ENCODE data around the gene THOC6.
"Not testable (repeated sequence)": the region's sequence is repeated elsewhere in the genome, so short reads cannot be mapped to it uniquely, and the experiment has no call there.

The THOC6 gene

DNA sequence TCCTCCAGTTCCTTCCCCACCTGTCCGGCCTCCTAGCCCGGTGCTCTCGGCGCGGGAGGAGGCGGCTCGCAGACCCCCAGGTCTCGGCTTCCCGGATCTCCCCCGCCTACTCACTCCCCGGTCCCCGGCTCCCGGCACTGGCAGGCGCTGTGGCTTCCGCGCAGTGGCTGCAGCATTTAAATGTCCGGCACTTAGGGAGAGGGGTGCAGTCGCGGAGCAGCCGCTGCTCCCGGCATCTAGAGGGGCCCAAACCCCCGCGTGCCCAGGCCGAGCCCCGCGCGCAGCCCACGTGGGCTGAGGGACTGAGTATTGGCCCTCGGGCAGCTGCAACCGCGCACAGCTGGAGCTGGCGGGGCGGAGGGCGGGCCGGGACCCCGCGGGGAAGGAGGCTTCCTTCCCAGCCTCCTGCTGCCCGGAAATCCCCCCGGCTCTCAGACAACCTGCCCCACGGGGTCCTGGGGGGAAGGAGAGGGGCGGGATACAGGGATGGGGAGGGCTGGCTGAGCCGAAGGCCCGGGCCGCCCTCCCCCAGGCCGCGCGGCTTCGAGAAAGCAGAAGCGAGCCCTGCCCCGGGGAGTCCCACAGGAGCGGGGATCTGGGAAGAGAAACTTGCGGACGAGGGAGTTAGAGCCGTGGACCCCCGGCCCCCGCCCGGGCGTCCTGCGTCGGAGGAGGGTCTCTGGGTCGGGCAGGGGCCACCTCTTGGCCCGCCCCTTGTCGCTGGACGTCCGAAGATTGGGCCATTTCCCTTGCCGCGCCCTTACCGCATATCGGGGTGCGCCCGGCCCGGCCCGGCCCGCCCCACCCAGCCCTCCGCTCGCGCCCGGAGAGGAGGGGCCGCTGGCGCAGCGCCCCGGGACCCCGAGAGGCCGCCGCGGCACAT, 22.2 kb downstream of the THOC6 start, which contains the start of gene MMP25:
TSS of gene MMP25 (plus strand) at position 804 of the 883 bp plus-strand sequence. CDS start 357 bp downstream, outside the sequence.
- TF ChIP-seq, protein P1, sequence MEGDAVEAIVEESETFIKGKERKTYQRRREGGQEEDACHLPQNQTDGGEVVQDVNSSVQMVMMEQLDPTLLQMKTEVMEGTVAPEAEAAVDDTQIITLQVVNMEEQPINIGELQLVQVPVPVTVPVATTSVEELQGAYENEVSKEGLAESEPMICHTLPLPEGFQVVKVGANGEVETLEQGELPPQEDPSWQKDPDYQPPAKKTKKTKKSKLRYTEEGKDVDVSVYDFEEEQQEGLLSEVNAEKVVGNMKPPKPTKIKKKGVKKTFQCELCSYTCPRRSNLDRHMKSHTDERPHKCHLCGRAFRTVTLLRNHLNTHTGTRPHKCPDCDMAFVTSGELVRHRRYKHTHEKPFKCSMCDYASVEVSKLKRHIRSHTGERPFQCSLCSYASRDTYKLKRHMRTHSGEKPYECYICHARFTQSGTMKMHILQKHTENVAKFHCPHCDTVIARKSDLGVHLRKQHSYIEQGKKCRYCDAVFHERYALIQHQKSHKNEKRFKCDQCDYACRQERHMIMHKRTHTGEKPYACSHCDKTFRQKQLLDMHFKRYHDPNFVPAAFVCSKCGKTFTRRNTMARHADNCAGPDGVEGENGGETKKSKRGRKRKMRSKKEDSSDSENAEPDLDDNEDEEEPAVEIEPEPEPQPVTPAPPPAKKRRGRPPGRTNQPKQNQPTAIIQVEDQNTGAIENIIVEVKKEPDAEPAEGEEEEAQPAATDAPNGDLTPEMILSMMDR (IDR thresholded peaks at IDR 0.05; ENCODE audit: low read depth, low read length) = no peak
- no peak for DNase-seq (ENCODE audit: extremely low read depth, low read depth)

DNA sequence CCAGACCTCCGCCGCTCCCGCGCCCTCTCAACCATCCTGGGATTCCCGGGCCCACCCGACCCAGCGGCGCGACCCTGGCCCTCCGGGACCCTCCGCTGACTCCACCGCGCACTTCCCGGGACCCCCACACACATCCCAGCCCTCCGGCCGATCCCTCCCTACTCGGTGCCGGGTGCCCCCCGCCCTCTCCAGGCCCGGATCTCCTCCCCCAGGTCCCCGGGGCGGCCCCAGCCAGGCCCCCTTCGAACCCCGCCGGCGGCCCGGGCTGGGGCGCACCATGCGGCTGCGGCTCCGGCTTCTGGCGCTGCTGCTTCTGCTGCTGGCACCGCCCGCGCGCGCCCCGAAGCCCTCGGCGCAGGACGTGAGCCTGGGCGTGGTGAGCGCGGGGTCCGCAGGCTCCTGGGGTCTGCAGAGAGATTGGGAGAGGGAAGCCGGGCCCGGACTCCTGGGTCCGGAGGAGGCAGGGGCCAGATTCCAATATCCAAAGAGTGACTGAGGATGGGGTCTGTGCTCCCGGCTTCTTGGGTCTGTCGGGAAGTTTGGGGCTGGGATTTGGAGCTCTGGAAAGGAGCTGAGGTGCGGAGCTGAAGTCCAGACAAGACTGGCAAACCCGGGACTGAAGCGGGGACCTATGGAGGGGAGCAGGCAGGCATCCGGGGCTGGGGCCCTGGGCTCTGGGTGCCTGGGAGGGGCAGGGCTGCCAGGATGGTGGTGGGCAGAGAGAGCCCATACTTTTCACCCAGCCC, 23.0 kb downstream of the THOC6 start:
- no peak for DNase-seq (ENCODE audit: extremely low read depth, low read depth)
- TF ChIP-seq, protein P1 (IDR thresholded peaks at IDR 0.05; ENCODE audit: low read depth, low read length) = no peak

DNA sequence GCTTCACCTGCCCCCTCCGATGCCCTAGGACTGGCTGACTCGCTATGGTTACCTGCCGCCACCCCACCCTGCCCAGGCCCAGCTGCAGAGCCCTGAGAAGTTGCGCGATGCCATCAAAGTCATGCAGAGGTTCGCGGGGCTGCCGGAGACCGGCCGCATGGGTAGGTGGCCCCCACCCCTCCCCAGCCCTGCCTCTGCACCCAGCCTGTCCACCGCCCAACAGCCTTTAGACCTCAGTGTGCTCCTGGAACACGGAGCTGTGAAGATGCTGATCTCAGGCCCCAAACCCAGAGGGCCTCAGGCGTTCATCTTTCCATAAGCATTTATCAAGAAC, 23.5 kb downstream of the THOC6 start:
- DNase-seq (ENCODE audit: extremely low read depth, low read depth) = no peak
- TF ChIP-seq, protein P1 (IDR thresholded peaks at IDR 0.05; ENCODE audit: low read depth, low read length) = no peak

DNA sequence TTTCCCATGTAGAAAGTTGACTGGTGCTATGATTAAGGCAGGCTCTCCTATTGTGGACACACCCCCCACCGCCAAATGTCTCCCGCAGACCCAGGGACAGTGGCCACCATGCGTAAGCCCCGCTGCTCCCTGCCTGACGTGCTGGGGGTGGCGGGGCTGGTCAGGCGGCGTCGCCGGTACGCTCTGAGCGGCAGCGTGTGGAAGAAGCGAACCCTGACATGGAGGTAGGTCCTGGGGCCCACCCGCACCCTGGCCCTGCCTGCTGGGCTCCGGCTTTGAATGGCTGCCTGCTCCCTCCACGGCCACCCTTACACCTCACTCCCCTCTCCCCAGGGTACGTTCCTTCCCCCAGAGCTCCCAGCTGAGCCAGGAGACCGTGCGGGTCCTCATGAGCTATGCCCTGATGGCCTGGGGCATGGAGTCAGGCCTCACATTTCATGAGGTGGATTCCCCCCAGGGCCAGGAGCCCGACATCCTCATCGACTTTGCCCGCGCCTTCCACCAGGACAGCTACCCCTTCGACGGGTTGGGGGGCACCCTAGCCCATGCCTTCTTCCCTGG, 26.2 kb downstream of the THOC6 start:
- TF ChIP-seq, protein P1 (IDR thresholded peaks at IDR 0.05; ENCODE audit: low read depth, low read length) = no peak
- DNase-seq (ENCODE audit: extremely low read depth, low read depth) = no peak

DNA sequence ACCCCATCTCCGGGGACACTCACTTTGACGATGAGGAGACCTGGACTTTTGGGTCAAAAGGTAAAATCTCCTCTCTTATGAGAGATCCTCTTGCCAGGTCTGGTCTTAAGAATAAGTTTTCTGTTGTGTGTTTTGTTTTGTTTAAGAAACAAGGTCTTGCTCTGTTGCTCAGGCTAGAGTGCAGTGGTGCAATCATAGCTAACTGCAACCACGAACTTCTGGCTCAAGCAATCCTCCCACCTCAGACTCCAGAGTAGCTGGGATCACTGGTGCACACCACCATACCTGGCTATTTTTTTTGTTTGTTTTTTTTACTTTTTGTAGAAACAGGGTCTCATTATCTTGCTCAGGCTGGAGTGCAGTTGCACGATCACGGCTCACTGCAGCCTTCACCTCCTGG, 26.7 kb downstream of the THOC6 start:
- DNase-seq (ENCODE audit: extremely low read depth, low read depth) = no peak
- TF ChIP-seq, protein P1 (IDR thresholded peaks at IDR 0.05; ENCODE audit: low read depth, low read length) = no peak

DNA sequence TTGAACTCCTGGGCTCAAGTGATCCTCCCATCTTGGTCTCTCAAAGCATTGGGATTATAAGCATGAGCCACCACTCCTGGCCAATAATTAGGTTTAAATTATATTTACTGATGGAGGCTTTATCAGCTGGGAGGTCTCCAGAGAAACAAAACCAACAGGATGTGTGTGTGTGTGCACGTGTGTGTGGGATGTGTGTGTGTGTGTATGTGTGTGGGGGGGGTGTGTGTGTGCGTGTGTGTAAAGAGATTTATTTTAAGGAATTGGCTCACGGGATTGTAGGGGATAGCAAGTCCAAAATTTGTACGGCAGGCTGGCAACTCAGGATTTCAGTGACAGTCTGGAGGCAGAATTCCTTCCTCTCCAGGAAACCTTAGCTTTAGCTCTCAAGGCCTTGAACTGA, 27.2 kb downstream of the THOC6 start:
- DNase-seq (ENCODE audit: extremely low read depth, low read depth) = no peak
- TF ChIP-seq, protein P1 (IDR thresholded peaks at IDR 0.05; ENCODE audit: low read depth, low read length) = no peak

DNA sequence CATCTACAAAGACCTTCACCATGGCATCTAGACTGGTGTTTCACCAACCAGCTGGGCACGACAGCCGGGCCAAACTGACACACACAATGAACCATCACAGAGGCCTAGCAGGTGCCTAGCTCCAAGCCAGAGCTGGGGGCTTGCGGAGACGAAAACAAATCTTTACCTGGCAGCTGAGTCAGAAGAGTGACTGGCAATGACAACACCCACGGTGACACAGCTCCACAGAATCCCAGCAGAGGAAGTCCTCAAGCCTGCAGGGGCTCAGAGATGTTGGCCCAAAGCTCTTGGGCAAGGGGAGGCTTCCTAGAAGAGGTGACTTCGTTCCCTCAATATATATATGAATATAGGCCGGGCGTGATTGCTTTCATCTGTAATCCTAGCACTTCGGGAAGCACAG, 27.7 kb downstream of the THOC6 start:
- TF ChIP-seq, protein P1 (IDR thresholded peaks at IDR 0.05; ENCODE audit: low read depth, low read length) = no peak
- DNase-seq (ENCODE audit: extremely low read depth, low read depth) = no peak

DNA sequence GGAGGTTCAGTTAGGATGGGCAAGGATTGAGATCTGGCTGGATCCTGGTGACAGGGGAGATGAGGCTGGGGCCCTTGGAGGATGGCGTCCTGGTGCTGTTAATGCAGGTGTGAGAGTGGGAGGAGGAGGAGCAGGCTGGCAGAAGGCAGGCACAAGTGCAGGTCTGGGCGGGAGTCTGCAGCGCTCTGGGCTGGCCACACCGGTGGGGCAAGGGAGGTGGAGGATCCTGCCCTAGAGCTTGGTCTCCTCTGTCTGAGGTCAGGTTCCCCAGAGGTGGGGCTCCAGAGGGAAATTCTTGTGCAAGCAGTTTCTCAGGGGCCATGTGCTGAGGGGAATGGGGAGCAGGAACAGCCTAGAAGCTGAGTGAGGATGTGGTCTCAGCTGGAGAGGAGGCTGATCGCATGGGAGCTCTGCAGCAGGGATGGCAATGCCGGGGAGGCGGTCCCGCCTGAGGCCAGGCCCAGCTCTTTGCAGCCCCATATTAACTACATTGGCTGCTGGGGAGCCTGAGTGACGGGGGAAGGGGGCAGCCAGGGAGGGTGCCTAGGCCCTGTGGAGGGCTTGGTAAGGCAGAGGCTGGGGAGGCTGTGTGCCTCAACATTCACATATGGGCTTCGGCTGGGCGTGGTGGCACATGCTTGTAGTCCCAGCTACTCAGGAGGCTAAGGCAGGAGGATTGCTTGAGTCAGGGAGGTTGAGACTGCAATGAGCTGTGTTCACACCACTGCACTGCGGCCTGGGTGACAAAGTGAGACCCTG, 28.9 kb downstream of the THOC6 start:
- not testable (repeated sequence) for DNase-seq (ENCODE audit: extremely low read depth, low read depth)

DNA sequence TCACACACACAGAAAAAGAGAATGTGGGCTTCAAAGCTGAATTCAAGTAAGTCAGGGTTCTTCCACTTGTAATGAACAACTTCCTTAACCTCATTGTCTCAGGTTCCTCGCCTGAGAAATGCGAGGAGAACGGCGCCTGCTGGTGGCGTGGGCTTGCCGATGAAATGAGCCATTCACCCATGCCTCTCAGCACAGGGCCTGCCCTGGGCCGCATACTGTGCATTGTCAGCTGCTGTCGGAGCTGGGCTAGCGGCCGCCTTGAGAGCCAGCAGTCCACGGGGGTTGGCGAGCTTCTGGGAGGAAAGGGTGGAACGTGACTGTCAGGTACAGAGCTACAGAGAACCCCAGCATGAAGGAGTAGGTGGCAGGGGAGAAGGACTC, 29.5 kb downstream of the THOC6 start:
- DNase-seq (ENCODE audit: extremely low read depth, low read depth) = not testable (repeated sequence)
